Measurements from ENCODE around the gene DDX17.

DDX17 gene

DNA sequence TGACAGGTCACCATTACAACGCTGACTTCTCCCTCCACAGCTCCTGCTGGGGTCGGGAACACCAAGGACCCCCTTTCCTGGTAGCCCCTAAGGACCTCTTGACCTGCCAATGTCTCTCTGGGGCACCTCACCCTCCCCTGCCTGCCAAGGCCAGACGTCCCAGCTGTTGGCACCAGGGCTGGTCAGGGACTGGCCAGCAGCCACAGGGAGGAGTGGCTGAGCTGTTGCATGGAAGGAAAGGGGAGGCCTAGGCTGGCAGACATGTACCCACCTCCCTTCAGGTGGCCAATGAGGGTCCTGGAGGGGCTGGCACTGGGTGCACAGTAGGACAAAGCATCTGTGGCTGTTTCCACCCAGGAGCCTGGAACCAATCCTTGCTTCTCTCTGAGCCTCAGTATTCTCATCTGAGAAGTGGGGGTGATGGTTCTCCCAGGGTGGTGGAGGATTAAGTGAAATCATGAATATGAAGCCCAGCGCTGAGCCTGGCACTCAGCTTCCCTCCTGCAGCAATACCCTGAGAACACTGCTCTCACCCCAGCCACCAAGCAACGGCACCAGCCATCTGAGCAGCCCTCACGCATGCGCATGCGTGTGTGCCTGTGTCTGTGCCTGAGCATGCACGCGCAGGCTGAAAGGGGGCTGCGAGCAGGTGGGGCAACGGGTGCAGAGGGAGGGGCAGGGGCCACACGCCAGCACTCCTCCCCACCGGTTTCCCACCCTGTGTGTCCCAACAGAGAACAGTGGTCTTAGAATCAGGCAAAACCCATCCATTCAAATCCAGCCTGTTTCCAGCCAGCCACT is 57.0 kb downstream of the DDX17 start:
- DNase-seq, result no peak

DNA sequence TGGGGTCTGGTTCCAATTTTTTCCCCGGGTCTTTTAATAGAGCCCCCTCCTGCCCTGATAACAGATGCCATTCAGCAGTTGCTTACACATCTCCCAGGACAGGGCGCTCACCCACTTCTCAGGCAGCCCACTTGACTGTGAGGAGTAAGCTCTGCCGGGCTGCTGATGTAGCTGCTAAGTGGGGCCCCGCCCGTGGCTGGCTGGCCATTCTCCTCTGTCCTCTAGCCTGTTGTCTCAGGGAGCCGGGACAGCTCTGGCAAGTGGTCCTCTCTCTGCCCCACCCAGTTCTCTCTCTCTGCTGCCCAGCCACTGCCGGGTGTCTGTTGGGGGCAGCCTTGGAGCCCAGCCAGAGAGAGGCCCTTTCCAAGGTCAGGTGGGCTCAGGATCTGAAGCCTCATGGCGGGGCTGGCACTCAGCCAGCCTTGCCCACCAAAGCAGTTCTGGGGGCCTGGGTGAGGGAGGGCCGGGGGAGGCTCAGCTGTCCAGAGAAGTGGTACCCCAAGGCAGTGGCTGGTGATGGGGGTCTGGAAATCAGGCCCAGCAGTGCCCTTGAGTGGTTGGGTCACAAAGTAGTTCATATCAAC is 60.0 kb downstream of the DDX17 start:
- DNase-seq, result no peak

DNA sequence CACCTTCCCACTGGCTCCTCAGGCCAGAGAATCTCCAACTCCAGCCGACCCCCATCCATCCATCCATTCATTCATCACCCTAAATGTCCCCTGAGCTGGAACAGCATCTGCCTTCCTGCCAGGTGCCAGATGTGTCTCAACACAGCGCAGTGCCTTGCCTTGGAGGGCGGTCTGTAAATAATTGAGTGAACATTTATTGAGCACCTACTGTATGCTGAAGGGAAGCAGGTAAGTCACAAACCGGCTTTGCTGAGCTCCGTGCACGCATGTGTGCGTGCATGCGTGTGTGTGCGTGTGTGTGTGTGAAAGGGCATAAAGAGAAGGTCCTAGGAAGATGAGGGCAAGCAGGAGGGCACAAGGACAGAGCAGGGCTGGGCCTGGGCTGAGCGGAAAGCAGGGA is 61.3 kb downstream of the DDX17 start:
- no peak for DNase-seq

GRCh38 chr22:38443628-38444521 is 62.2 kb downstream of the DDX17 start:
- no peak for DNase-seq

GRCh38 chr22:38442967-38443627 is 63.0 kb downstream of the DDX17 start:
- DNase-seq, result no peak

GRCh38 chr22:38441620-38442287 is 64.4 kb downstream of the DDX17 start:
- no peak for DNase-seq

- DNase-seq, result no peak
Observed at GRCh38 chr22:38440747-38441350, 65.3 kb downstream of the DDX17 start.

DNA sequence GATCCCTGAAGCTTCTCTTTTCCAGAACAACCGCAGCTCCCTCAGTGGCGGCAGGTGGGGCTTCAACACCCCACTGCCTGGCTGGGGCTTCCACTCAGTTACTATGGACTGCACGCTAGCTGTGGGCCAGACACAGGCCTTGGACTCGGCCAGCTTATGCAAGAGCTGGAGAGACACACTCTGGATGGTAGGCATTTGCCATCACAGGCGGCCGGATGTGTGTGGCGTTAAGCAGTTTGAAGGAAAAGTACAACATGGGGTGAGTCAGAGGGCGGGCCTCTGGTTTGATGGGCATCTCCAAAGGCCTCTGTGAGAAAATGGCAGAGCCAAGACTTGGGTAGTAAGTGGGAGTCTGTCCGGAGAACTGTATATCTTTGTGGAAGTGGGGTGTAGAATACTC is 68.7 kb downstream of the DDX17 start:
- DNase-seq, result no peak

- no peak for DNase-seq
Observed at GRCh38 chr22:38436629-38437395, 69.3 kb downstream of the DDX17 start.

DNA sequence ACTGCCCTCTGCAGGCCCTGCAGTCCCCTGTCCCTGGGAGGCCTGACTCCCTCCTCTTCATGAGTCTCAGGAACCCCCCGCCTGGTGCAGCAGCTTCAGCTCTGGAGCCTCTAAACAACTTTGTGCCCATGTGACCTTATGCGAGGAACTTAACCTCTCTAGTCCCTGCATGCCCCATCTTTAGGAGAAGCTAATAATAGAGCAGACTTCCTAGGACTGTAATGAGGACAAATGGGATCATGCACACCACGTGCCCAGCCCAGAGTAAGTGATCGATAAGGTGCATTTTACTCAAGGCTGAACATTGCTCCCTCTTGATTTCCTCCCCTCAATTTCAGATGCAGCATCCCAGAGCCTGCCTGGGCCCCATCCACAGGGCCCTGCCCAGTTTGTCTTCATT is 70.1 kb downstream of the DDX17 start:
- DNase-seq, result no peak

GRCh38 chr22:38435010-38435409 is 71.1 kb downstream of the DDX17 start:
- DNase-seq, result no peak

GRCh38 chr22:38433871-38434270 is 72.2 kb downstream of the DDX17 start:
- no peak for DNase-seq
